GM11168 (cell line): ENCODE results near the gene FAM135A.
"Not testable (repeated sequence)": the region's sequence is repeated elsewhere in the genome, so short reads cannot be mapped to it uniquely, and the experiment has no call there.

ENCODE experiments used
- in situ Hi-C: fragments of 300-500 bp; cut with MboI; formaldehyde crosslinking; loops from one replicate; pipeline ENCODE4 v1.12.0; 2022; ENCODE audit warnings: low sequenced_read_pairs; ENCODE audit not compliant: unreplicated experiment

The FAM135A gene

DNA sequence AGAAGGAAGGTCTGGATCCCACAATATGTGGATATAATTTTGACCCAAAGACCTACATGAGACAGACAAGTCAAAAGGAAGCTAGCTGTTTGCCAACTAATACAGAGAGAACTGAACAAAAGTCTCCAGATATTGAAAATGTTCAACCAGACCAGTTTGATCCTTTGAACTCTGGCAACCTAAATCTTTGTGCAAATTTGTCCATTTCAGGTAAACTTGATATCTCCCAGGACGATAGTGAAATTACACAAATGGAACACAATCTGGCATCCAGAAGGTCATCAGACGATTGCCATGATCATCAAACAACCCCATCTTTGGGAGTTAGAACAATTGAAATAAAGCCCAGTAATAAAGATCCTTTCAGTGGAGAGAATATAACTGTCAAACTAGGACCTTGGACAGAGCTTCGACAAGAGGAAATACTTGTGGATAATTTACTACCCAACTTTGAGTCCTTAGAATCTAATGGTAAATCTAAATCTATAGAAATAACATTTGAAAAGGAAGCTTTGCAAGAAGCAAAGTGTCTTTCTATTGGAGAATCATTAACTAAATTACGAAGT lies 111.5 kb downstream of the FAM135A start:
- in situ Hi-C loops, result loop anchor here (10.0 to 25.0 kb wide), 2 partner anchors 160 to 362 kb away; no protein-coding TSS in a partner anchor

DNA sequence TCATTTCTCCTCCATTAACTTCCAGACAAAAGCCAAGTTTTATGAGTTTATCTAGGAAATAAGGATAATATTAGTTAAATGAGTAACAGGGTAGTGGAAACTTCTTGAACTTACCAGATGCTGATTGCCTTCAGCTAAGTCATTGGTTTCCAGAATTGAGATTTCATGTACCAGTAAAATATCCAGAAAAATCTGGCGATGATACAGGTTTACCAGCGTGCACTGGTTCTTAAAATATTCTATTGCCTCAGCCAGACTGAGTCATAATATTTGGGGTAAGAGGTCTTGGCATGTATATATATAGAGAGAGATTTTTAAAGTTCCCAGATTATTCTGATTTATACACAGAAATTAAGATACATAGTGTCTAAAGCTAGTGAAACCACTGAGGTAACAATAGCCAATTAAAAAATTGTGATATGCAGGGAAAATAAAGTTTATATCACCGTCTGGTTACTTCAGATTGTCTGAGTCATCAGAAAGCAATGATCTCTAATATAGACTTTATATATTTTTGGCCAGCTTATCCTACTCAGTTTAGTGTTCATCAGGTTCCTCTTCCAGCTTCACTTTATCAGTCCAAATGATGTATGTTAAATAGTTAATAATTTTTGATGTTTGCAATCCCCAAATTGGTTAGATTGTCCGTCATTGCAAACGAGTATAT lies 113.9 kb downstream of the FAM135A start:
- in situ Hi-C loops, result loop anchor here (10.0 kb wide), 1 partner anchor 158 kb away; no protein-coding TSS in a partner anchor

DNA sequence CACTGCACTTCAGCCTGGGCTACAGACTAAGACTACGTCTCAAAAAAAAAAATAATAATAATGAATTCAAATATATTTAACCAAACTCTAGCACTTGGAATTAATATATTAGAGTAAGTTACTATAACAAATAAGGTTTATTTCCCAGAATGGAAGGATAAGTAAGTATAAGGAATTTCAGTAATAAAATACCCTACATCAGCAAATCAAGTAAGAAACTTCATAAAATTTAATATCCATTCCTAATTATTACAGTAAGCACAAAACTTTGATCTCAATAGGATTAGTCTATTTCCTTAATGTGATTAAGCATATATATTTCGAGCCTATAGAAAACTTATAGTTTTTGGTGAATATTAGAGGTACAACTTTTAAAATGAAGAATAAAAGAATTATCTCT lies 116.7 kb downstream of the FAM135A start:
- in situ Hi-C loops, result no loop called here

DNA sequence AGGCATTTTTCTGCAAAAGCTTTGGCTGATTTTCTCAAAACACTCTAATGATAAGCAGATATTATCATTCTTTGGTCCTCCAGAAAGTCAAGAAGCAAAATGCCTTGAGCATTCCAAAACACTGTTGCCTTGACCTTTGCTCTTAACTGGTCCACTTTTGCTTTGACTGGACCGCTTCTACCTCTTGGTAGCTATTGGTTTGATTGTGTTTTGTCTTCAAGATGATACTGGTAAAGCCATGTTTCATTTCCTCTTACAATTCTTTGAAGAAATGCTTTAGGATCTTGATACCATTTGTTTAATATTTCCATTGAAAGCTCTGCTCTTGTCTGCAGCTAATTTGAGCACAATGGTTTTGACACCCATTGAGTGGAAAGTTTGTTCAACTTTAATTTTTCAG lies 117.8 kb downstream of the FAM135A start:
- in situ Hi-C loops, result no loop called here

DNA sequence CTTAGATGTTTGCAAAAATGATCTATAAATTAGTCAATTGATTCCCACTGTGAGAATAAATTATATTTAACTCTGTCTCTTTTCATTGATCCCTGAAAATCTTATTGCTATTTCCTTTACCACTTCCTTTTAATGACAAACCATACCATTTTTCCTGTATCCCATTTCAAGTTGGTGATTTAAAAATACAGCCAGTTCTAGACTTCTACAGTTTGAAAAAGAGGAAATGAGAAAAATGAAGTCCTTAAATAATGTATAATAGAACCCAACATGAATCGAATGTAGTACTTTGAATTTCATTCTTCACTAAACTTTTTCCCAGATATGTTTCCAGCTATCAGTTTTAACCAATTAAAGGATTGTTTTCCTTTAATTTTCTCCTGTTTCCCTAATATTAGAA lies 124.0 kb downstream of the FAM135A start:
- in situ Hi-C loops, result no loop called here

DNA sequence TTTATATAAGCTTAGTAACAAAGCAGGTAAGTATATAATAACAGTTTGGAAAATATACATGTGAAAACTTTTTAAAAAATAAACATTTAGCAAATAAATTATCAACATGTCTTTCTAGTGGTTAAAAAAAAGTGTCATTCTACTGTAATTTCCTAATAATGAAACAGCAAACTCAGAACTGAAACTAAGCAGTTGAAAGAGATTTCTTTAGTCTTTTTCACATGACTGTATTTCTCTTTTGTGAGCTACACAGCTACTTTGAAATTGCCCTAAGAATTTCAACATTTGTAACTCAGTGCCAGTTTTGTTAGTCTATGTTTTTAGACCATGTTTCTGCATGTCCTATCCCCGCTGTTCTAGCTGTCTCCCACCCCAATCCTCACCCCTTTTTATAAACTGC lies 125.1 kb downstream of the FAM135A start:
- in situ Hi-C loops, result no loop called here

DNA sequence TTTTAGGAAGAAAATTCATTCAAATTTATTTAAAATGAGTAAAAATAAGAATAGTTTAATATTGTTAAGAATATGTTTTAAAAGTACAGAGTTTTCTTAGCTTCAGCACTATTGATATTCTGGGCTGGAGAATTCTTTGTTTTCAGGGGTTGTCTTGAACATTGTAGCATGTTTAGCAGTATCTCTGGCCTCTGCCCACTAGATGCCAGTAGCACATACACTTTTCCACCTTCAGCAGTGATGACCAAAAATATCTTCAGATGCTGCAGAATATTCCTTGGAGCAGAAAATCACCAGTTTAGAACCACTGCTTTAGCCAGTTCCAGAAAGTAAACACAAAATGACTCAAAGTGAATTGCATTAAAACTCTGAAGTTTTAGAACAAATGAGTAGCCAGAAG lies 134.0 kb downstream of the FAM135A start:
- in situ Hi-C loops, result no loop called here

DNA sequence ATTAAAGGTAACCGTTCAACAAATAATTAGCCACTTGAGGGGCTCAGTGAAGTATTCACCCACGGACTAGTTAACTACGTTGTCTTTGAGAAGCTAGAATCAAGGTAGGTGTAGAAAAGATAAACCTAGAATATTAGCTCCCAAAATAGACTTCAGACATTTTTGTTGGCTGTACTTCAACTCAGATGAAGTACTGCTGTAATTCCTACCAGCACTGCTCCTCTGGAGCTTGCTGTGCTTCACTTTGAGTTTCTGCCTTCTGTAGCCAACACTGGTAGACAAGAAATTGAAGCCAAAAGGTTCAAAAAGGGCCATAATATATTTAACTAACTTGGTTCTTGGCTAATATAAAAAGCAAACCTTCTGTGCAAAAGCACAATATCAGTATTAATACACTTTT lies 134.6 kb downstream of the FAM135A start:
- in situ Hi-C loops, result no loop called here

DNA sequence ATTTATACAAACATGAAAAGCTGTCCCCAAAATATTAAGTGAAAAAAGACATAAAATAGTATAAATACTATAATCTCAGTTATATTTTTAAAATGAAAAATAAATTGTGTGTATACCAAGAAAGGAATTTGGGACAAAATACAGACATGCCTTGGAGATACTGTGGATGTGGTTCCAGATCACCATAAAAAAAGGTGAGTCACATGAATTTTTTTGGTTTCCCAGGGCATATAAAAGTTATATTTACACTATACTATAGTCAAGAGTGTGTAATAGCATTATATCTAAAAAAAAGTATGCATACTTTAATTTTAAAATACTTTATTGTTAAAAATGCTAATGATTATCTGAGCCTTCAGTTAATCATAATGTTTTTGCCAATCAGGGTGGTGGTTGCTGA lies 136.0 kb downstream of the FAM135A start:
- in situ Hi-C loops, result no loop called here

DNA sequence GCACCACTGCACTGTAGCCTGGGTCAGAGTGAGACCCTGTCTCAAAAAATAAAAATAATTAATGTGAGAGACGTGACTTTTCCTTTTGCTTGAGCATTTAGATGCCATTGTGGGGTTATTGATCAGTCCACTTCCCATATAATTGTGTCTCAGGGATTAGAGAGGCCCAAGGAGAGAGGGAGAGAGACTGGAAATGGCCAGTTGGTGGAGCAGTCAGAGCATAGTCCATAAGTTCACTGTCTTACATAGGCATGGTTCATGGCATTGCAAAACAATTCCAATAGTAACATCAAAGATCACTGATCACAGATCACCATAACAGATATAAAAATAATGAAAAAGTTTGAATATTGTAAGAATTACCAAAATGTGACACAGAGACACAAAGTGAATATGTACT lies 138.3 kb downstream of the FAM135A start:
- in situ Hi-C loops, result no loop called here

DNA sequence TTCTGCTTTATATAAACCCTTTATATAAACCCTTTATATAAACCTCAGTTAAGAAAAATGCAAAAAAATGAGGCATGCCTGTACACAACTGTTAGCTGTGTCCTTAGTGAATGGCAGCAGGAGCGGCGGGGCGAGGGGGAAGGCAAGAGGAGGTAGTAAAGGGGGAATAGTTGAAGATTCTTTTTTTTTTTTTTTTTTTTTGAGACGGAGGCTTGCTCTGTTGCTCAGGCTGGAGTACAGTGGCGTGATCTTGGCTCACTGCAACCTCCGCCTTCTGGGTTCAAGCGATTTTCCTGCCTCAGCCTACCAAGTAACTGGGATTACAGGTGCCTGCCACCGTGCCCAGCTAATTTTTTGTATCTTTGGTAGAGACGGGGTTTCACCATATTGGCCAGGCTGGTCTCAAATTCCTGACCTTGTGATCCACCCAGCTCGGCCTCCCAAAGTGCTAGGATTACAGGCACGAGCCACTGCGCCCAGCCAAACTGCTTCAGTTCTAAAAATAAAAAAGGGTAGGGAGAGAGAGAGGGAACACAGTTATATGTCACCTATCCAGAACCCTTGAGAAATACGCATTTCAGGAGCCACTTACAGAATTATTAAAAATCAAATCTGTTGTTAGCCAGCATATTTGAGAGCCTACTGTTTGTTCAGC lies 139.1 kb downstream of the FAM135A start:
- in situ Hi-C loops, result not testable (repeated sequence)

DNA sequence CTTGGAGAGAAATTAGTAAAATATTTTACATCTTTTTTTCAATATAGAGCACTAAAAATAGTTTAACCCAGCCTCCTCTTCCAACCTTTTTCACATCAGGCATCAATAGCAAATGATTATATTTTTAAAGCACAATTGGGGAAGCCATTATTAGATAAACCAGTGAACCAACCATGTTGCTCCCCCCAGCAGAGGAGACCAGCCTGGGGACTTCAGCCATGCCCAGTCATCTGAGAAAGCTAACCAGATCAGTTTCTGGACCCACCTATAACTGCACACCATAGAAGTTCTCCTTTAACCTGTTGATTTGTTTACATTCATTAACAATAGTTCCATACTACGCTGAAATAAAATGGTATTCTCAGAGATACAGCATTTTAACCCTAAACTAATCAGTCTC lies 139.7 kb downstream of the FAM135A start:
- in situ Hi-C loops, result no loop called here

DNA sequence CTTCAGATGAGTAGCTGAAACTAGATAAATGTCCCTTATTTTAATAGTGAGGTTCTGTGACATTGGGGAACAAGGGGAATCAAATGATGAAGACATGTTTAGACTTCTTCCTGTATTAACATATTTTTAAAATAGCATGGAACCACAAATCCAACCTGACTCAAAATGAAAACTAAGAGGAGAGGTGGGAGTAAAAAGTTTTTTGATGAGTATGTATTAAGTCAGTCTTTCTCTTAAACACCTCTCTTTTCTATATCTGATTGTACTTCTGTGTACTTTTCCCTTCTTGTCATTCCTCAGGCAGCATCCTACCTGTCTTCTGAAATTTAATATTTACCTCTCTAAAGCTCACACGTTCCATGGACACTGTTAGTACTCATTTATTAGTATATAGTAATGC lies 144.7 kb downstream of the FAM135A start:
- in situ Hi-C loops, result no loop called here

DNA sequence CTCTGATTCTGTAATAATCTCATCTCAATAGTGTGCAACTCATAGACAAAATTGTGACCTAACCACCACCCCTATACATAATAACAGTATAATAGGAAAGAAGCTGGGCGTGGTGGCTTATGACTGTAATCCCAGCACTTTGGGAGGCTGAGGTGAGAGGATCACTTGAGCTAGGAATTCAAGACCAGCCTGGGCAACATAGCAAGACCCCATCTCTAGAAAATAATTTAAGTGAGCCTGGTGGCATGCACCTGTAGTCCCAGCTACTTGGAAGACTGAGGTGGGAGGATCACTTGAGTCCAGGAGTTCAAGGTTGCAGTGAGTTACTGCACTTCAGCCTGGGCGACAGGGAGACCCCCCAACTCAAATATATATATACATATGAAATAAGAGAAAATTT lies 149.1 kb downstream of the FAM135A start:
- in situ Hi-C loops, result not testable (repeated sequence)

DNA sequence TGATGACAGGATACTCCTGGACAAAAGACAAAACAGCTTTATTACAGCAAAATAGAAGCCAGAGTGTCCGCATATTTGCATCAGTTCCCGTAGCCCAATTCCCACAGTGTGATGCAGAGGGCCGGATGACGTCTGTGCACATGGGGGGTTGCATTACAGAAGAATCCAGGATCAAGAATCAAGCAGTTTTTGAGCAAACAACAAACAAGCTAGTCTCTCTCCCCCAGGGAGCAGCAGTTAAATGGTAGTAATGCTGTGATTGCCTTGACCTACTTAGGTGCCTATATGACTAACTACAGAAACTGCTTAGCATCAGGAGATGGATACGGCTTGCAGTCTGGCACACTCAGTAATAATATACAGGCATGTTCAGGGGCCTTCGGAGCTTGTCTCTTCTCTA lies 150.2 kb downstream of the FAM135A start:
- in situ Hi-C loops, result no loop called here

DNA sequence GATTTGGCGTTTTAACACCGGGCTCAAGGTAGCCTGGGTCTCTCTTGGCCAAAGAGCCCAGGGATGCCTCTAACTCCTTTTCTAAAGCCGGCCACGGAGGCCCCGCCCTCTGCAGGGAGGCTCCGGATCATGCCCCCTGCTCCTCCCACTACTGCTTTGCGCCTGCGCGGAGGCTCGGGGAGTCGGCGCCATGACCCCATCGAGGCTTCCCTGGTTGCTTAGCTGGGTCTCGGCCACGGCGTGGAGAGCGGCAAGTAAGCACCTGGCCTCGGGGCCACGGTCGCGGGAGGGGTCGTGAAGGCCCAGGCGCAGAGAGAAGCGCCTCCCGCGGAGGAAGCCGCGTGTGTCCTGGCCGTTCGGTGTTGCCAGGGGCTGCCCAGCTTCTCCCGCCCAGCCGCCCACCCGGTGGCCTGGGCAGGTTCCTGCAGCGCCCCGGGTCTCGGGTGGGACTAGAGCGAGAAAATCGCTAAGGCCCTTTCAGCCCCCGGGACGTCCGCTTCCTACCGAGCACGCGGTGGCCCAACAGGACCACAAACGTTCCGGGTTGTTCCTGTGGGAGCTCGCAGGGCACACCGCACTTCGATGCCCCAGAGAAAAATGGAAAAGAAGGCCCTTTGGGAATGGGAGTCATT lies 153.6 kb downstream of the FAM135A start, which contains the start of gene SDHAF4:
TSS of gene SDHAF4 (plus strand) at position 180 of the 632 bp plus-strand sequence. CDS start at position 191, 11 bp downstream.
- in situ Hi-C loops, result no loop called here

DNA sequence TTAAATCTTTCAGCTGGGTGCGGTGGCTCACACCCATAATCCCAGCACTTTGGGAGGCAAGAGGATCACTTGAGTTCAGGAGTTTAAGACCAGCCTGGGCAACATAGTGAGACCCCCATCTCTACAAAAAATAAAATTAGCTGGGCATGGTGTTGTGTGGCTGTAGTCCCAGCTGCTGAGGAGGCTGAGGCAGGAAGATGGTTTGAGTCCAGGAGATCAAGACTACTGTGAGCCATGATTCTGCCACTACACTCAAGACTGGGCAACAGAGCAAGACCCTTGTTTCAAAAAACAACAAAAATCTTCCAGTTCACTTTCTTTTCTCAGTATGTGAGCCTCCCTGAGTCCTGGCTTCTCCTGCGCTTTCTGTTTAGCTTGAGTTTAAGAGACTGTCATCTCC lies 161.3 kb downstream of the FAM135A start:
- in situ Hi-C loops, result no loop called here

DNA sequence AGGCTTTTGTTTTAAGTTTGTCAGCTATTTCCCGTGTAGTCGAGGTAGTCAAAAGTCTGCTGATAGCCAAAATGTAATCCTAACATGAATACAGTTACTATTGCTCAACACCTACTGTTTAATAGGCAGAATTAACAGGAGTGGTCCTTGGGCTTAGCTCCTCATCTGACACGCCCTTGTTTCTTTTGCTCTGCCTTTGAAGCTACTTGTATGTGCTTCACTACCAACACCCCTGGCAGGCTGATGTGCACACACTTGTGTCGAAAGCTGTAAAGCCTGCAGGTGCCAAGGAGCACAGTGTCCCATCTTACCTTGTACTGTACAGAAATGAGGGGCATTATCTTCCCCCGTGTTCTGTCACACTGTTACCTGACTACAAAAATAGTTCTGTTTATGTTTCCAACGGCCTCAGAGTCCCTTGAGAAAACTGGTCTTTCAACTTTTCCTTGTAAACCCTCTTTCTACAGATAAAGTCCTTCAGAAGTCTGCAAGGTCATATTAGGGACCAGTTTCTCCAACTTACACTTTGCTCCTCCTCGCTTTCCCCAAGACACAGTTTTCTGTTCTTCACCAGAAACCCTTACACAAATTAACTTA lies 162.7 kb downstream of the FAM135A start:
- in situ Hi-C loops, result no loop called here

DNA sequence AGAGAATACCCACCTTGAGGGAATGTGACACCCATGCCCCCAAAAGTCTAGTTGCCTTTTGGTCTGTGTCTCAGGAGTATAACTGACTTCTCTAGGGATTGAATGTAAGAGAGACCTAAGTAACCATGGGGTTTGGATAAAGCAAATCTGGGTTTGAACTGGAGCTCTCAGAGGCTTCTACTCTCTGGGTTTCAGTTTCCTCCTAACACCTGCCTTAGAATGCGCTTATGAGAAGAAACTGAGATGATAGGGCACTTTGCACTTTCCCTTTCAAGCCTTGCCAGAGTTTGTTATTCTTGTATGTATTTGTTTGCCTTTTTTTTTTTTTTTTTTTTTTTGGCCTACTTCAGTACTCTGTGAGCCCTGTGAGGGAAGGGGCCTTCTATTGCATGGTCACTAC lies 172.8 kb downstream of the FAM135A start:
- in situ Hi-C loops, result no loop called here

DNA sequence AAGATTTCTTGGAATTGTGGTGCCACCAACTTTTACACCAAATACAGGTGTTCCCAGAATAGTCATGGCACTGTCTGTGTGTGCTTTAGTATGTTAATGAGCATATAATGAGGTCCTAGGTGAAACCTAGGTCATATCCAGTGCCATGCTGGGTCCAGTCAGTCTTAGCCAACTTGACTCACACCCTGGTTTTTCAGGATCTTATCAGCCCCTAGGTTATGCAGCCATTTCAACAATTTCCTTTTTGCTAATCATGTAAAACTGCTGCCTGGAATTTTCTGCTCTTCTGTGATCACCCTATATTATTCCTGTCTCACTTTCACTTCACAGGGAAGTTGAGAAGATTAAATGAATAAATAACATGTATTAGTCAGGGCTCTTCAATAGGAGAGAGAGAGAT lies 177.1 kb downstream of the FAM135A start:
- in situ Hi-C loops, result no loop called here
